ENCODE results near the gene ZNF566. TPM values are rescaled to one million over a fixed set of nuclear protein-coding genes. Genes with fewer than 3 reads are reported as not detected.
"Not testable (repeated sequence)": the region's sequence is repeated elsewhere in the genome, so short reads cannot be mapped to it uniquely, and the experiment has no call there.

The ZNF566 gene
- total RNA-seq, 1 donor from 2014 or later: 7.4 TPM

GRCh38 chr19:36492689-36493453, 3.5 kb upstream of the ZNF566 start:
- TF ChIP-seq CTCF (IDR thresholded peaks at IDR 0.05; ENCODE audit: insufficient read depth, low read length, severe bottlenecking): peak; percentile 69
- peak; percentile 25 for DNase-seq (ENCODE audit: low read depth)
- FAIRE-seq; H3K27me3 ChIP-seq (ENCODE audit: control insufficient read depth, insufficient read depth, low read length); H3K4me3 ChIP-seq (ENCODE audit: low read depth, low read length); H3K36me3 ChIP-seq (ENCODE audit: control insufficient read depth, insufficient read depth, low read length): not testable (repeated sequence)

GRCh38 chr19:36490846-36491245, 1.5 kb upstream of the ZNF566 start:
- FAIRE-seq; DNase-seq (ENCODE audit: low read depth); H3K27me3 ChIP-seq (ENCODE audit: control insufficient read depth, insufficient read depth, low read length); H3K36me3 ChIP-seq (ENCODE audit: control insufficient read depth, insufficient read depth, low read length); H3K4me3 ChIP-seq (ENCODE audit: low read depth, low read length): not testable (repeated sequence)

- FAIRE-seq (no peak), DNase-seq (ENCODE audit: low read depth) (no peak)
- Histone ChIP-seq H3K4me3 (ENCODE audit: low read depth, low read length) (peak overlapping the region; percentile 57), H3K27me3 (ENCODE audit: control insufficient read depth, insufficient read depth, low read length) (no peaks in the 10 kb centered on the region), H3K36me3 (ENCODE audit: control insufficient read depth, insufficient read depth, low read length) (no peaks in the 10 kb centered on the region)
- no peak for TF ChIP-seq CTCF (IDR thresholded peaks at IDR 0.05; ENCODE audit: insufficient read depth, low read length, severe bottlenecking)
These were observed 607 bp upstream of the ZNF566 start for GRCh38 chr19:36489920-36490415.

- no peak for FAIRE-seq
- no peak for DNase-seq (ENCODE audit: low read depth)
- Histone ChIP-seq H3K4me3 (ENCODE audit: low read depth, low read length) (peak overlapping the region; percentile 57), H3K36me3 (ENCODE audit: control insufficient read depth, insufficient read depth, low read length) (no peaks in the 10 kb centered on the region), H3K27me3 (ENCODE audit: control insufficient read depth, insufficient read depth, low read length) (no peaks in the 10 kb centered on the region)
- TF ChIP-seq CTCF (IDR thresholded peaks at IDR 0.05; ENCODE audit: insufficient read depth, low read length, severe bottlenecking): no peak
These were observed 579 bp downstream of the ZNF566 start for GRCh38 chr19:36488846-36489117.

- peak overlapping the region; percentile 57 for H3K4me3 ChIP-seq (ENCODE audit: low read depth, low read length)
- H3K36me3 ChIP-seq (ENCODE audit: control insufficient read depth, insufficient read depth, low read length): no peaks in the 10 kb centered on the region
- DNase-seq (ENCODE audit: low read depth) (no peak), FAIRE-seq (no peak)
- H3K27me3 ChIP-seq (ENCODE audit: control insufficient read depth, insufficient read depth, low read length): no peaks in the 10 kb centered on the region
- no peak for TF ChIP-seq CTCF (IDR thresholded peaks at IDR 0.05; ENCODE audit: insufficient read depth, low read length, severe bottlenecking)
These were observed 1.1 kb downstream of the ZNF566 start for GRCh38 chr19:36488118-36488845.

GRCh38 chr19:36483653-36484052, 5.7 kb downstream of the ZNF566 start:
- FAIRE-seq: no peak
- DNase-seq (ENCODE audit: low read depth): no peak
- Histone ChIP-seq H3K4me3 (ENCODE audit: low read depth, low read length) (no peak overlapping the region), H3K27me3 (ENCODE audit: control insufficient read depth, insufficient read depth, low read length) (no peaks in the 10 kb centered on the region), H3K36me3 (ENCODE audit: control insufficient read depth, insufficient read depth, low read length) (no peaks in the 10 kb centered on the region)
- TF ChIP-seq CTCF (IDR thresholded peaks at IDR 0.05; ENCODE audit: insufficient read depth, low read length, severe bottlenecking): no peak
